ENCODE measurements around the gene ITGA11. TPM values are rescaled to one million over a fixed set of nuclear protein-coding genes. Genes with fewer than 3 reads are reported as not detected.

Gene ITGA11
- total and polyA plus RNA-seq, 2 experiments from 2014 or later, result 0.03 to 0.40 TPM

GRCh38 chr15:68261241-68261640 is 170.7 kb downstream of the ITGA11 start:
- H3K36me3 ChIP-seq (ENCODE audit: insufficient read depth), result no peaks in the 10 kb centered on the region
- no peaks in the 10 kb centered on the region for H3K79me2 ChIP-seq (replicated peaks; ENCODE audit: insufficient read depth)
- no peak overlapping the region for H2AFZ ChIP-seq
- Mint-ChIP-seq H3K36me3 (ENCODE audit: low read depth) (no peaks in the 10 kb centered on the region), H3K9me3 (no peaks in the 10 kb centered on the region), H3K4me3 (no peak overlapping the region), H3K27ac (no peak overlapping the region; the same call in 1 of the 2 replicates), H3K27me3 (ENCODE audit: insufficient read depth, low read depth, poor library complexity) (no peaks in the 10 kb centered on the region), H3K4me1 (peaks cover 41% of the 10 kb centered on the region)
- H3K27me3 ChIP-seq (ENCODE audit: insufficient read depth), result no peaks in the 10 kb centered on the region
- ATAC-seq (no peak), DNase-seq (ENCODE audit: low spot score) (no peak)
- H3K4me2 ChIP-seq, result no peak overlapping the region
- H3K4me3 ChIP-seq, result no peak overlapping the region
- no peaks in the 10 kb centered on the region for H3K9me2 ChIP-seq (ENCODE audit: insufficient read depth)
- no peak for TF ChIP-seq EZH2phosphoT487 (IDR thresholded peaks at IDR 0.05; ENCODE audit: unreplicated experiment)
- no peak for TF ChIP-seq ZNF114 (CRISPR knock-in tag; IDR thresholded peaks at IDR 0.05)
- no peak for TF ChIP-seq REST (IDR thresholded peaks at IDR 0.05; ENCODE audit: unreplicated experiment)
- no peak for TF ChIP-seq ZNF462 (CRISPR knock-in tag; IDR thresholded peaks at IDR 0.05)
- no peak for TF ChIP-seq NANOG (IDR thresholded peaks at IDR 0.05; ENCODE audit: borderline replicate concordance)
- TF ChIP-seq ETS1 (IDR thresholded peaks at IDR 0.05), result no peak
- no peak for TF ChIP-seq JUNB (IDR thresholded peaks at IDR 0.05; ENCODE audit: unreplicated experiment)
- TF ChIP-seq EZH2 (IDR thresholded peaks at IDR 0.05; ENCODE audit: low read depth, unreplicated experiment), result no peak
- no peak for TF ChIP-seq CTCF (conservative IDR thresholded peaks at IDR 0.05; ENCODE audit: low read depth in 2 of 2)
- TF ChIP-seq POLR2AphosphoS5 (IDR thresholded peaks at IDR 0.05; ENCODE audit: low read depth), result no peak
- no peak for TF ChIP-seq STAT1 (IDR thresholded peaks at IDR 0.05; ENCODE audit: unreplicated experiment)
- no peak for TF ChIP-seq ZNF331 (CRISPR knock-in tag; IDR thresholded peaks at IDR 0.05; ENCODE audit: low read depth)
- no peak for TF ChIP-seq CREB1 (CRISPR knock-in tag; IDR thresholded peaks at IDR 0.05; ENCODE audit: low read depth)
- H4K20me1 ChIP-seq (replicated peaks; ENCODE audit: insufficient read depth), result no peaks in the 10 kb centered on the region
- peaks cover 31% of the 10 kb centered on the region for H3K4me1 ChIP-seq (ENCODE audit: insufficient read depth)
- H3K27ac ChIP-seq (ENCODE audit: low read depth), result no peak overlapping the region
- no peaks in the 10 kb centered on the region for H3F3A ChIP-seq (replicated peaks; ENCODE audit: low read depth)

Data from GM23338 (cell line).